BLaER1 (cell line): ENCODE results near the gene CCDC171.

Experiments
- H3K27ac ChIP-seq: shearing (Covaris generic); formaldehyde crosslinking; 2 replicates; pipeline ENCODE4 v1.8.1; 2022
- H3K27me3 ChIP-seq: shearing (Covaris generic); formaldehyde crosslinking; 2 replicates; pipeline ENCODE4 v1.8.1; 2022
- H3K36me3 ChIP-seq: shearing (Covaris generic); formaldehyde crosslinking; 2 replicates; pipeline ENCODE4 v1.8.1; 2022
- H3K4me1 ChIP-seq: shearing (Covaris generic); formaldehyde crosslinking; 2 replicates; pipeline ENCODE4 v1.8.1; 2022
- H3K4me2 ChIP-seq: shearing (Covaris generic); formaldehyde crosslinking; 2 replicates; pipeline ENCODE4 v1.8.1; 2022
- H3K4me3 ChIP-seq: shearing (Covaris generic); formaldehyde crosslinking; 2 replicates; pipeline ENCODE4 v1.8.1; 2022
- H3K9ac ChIP-seq: shearing (Covaris generic); formaldehyde crosslinking; 2 replicates; pipeline ENCODE4 v1.8.1; 2022
- H3K9me3 ChIP-seq: shearing (Covaris generic); formaldehyde crosslinking; 2 replicates; pipeline ENCODE4 v1.8.1; 2022
- H4K20me1 ChIP-seq: shearing (Covaris generic); formaldehyde crosslinking; 2 replicates; pipeline ENCODE4 v1.8.1; 2022
- Cebpa-rat ChIP-seq: shearing (Covaris generic); IDR thresholded peaks from 2 replicates; pipeline ENCODE4 v1.8.1; 2022

CCDC171 gene

GRCh38 chr9:15552636-15553527 lies at the start of gene CCDC171:
CCDC171 (plus strand) TSS chr9:15553043; CDS start chr9:15564089, 11,046 bp downstream.
- Histone ChIP-seq H3K9me3 (no peaks in the 10 kb centered on the region), H3K27ac (peak within 1 kb of the TSS; percentile 84), H3K36me3 (no peaks in the 10 kb centered on the region), H3K4me3 (peak within 1 kb of the TSS; percentile 77), H3K9ac (peak within 1 kb of the TSS; percentile 84), H3K27me3 (no peaks in the 10 kb centered on the region), H4K20me1 (no peaks in the 10 kb centered on the region), H3K4me2 (peak within 1 kb of the TSS; percentile 93), H3K4me1 (peaks cover 19% of the 10 kb centered on the region)
- no peak for TF ChIP-seq Cebpa-rat

- Histone ChIP-seq H3K9ac (no peak overlapping the region), H3K27ac (no peak overlapping the region), H3K9me3 (no peaks in the 10 kb centered on the region), H4K20me1 (peaks cover 76% of the 10 kb centered on the region), H3K36me3 (peaks cover 79% of the 10 kb centered on the region), H3K4me1 (peaks cover 23% of the 10 kb centered on the region), H3K4me3 (no peak overlapping the region), H3K27me3 (no peaks in the 10 kb centered on the region), H3K4me2 (no peak overlapping the region)
- no peak for TF ChIP-seq Cebpa-rat
Observed at GRCh38 chr9:15505921-15506320, 46.9 kb upstream of the CCDC171 start.

- no peak for TF ChIP-seq Cebpa-rat
- Histone ChIP-seq H3K36me3 (peaks cover 37% of the 10 kb centered on the region), H3K4me2 (peak overlapping the region; percentile 86), H3K9me3 (no peaks in the 10 kb centered on the region), H3K4me3 (peak overlapping the region; percentile 98), H4K20me1 (peaks cover 41% of the 10 kb centered on the region), H3K27me3 (no peaks in the 10 kb centered on the region), H3K9ac (peak overlapping the region; percentile 98), H3K27ac (peak overlapping the region; percentile 99), H3K4me1 (peaks cover 46% of the 10 kb centered on the region)
Observed at GRCh38 chr9:15509931-15510788, 42.7 kb upstream of the CCDC171 start.

GRCh38 chr9:15510789-15511575 lies 41.9 kb upstream of the CCDC171 start, which contains the start of gene PSIP1:
PSIP1 (minus strand) TSS chr9:15510970; CDS start chr9:15510188, 782 bp downstream.
- Histone ChIP-seq H3K27ac (peak within 1 kb of the TSS; percentile 99), H3K4me2 (peak within 1 kb of the TSS; percentile 86), H3K36me3 (peaks cover 29% of the 10 kb centered on the region), H3K9ac (peak within 1 kb of the TSS; percentile 98), H3K4me3 (peak within 1 kb of the TSS; percentile 98), H4K20me1 (peaks cover 40% of the 10 kb centered on the region), H3K4me1 (peaks cover 46% of the 10 kb centered on the region), H3K27me3 (no peaks in the 10 kb centered on the region), H3K9me3 (no peaks in the 10 kb centered on the region)
- no peak for TF ChIP-seq Cebpa-rat

- Histone ChIP-seq H3K27ac (no peak overlapping the region), H3K4me1 (peaks cover 46% of the 10 kb centered on the region), H3K4me2 (peak overlapping the region; percentile 86), H4K20me1 (peaks cover 30% of the 10 kb centered on the region), H3K9me3 (no peaks in the 10 kb centered on the region), H3K4me3 (no peak overlapping the region), H3K9ac (no peak overlapping the region), H3K36me3 (peaks cover 17% of the 10 kb centered on the region), H3K27me3 (no peaks in the 10 kb centered on the region)
- no peak for TF ChIP-seq Cebpa-rat
Observed at GRCh38 chr9:15512204-15512603, 40.6 kb upstream of the CCDC171 start.

- Histone ChIP-seq H3K4me2 (peak overlapping the region; percentile 86; the same call in 1 of the 2 replicates), H3K27ac (no peak overlapping the region), H3K9me3 (no peaks in the 10 kb centered on the region), H3K4me3 (no peak overlapping the region), H3K27me3 (no peaks in the 10 kb centered on the region), H4K20me1 (peaks cover 23% of the 10 kb centered on the region), H3K4me1 (peaks cover 43% of the 10 kb centered on the region), H3K9ac (no peak overlapping the region), H3K36me3 (peaks cover 10% of the 10 kb centered on the region)
- no peak for TF ChIP-seq Cebpa-rat
Observed at GRCh38 chr9:15512889-15513288, 40.0 kb upstream of the CCDC171 start.

- Histone ChIP-seq H4K20me1 (peaks cover 18% of the 10 kb centered on the region), H3K9me3 (no peaks in the 10 kb centered on the region), H3K4me3 (no peak overlapping the region), H3K27ac (no peak overlapping the region), H3K9ac (no peak overlapping the region), H3K27me3 (no peaks in the 10 kb centered on the region), H3K4me1 (peaks cover 38% of the 10 kb centered on the region), H3K4me2 (peak overlapping the region; percentile 38; the same call in 1 of the 2 replicates), H3K36me3 (peaks cover 5% of the 10 kb centered on the region; the same call in 1 of the 2 replicates)
- no peak for TF ChIP-seq Cebpa-rat
Observed at GRCh38 chr9:15513335-15513734, 39.5 kb upstream of the CCDC171 start.

GRCh38 chr9:15519831-15520230 lies 33.0 kb upstream of the CCDC171 start:
- H3K27me3 ChIP-seq: no peaks in the 10 kb centered on the region
- TF ChIP-seq Cebpa-rat: no peak
- no peak overlapping the region for H3K4me2 ChIP-seq
- H4K20me1 ChIP-seq: no peaks in the 10 kb centered on the region
- H3K4me1 ChIP-seq: no peaks in the 10 kb centered on the region
- H3K4me3 ChIP-seq: no peak overlapping the region
- H3K36me3 ChIP-seq: no peaks in the 10 kb centered on the region
- H3K9me3 ChIP-seq: no peaks in the 10 kb centered on the region
- H3K9ac ChIP-seq: no peak overlapping the region
- no peak overlapping the region for H3K27ac ChIP-seq

GRCh38 chr9:15521254-15521653 lies 31.6 kb upstream of the CCDC171 start:
- Histone ChIP-seq H4K20me1 (no peaks in the 10 kb centered on the region), H3K9ac (no peak overlapping the region), H3K4me2 (no peak overlapping the region), H3K27me3 (no peaks in the 10 kb centered on the region), H3K4me1 (no peaks in the 10 kb centered on the region), H3K36me3 (no peaks in the 10 kb centered on the region), H3K27ac (no peak overlapping the region), H3K9me3 (no peaks in the 10 kb centered on the region), H3K4me3 (no peak overlapping the region)
- TF ChIP-seq Cebpa-rat: no peak
